A673 (cell line): ENCODE measurements around the gene DMKN.

ENCODE experiments used
- CTCF ChIP-seq: fragments of 300-800, 200-600 bp; sonication (generic); conservative IDR thresholded peaks from 2 replicates; pipeline ENCODE4 v1.5.1; 2017; ENCODE audit warnings: low read depth, mild to moderate bottlenecking, antibody characterized with exemption, low read length, moderate library complexity, mixed read lengths
- EZH2 ChIP-seq: fragments of 200-600 bp; sonication (generic); IDR thresholded peaks from 2 replicates; pipeline ENCODE4 v1.6.1; 2017; ENCODE audit warnings: borderline replicate concordance, low read depth, mild to moderate bottlenecking, mixed read lengths, antibody characterized with exemption, low read length; ENCODE audit not compliant: poor library complexity, severe bottlenecking

- TF ChIP-seq EZH2: no peak
- TF ChIP-seq CTCF: no peak
Measured at GRCh38 chr19:35461060-35461459, 52.4 kb downstream of the DMKN start.
